ENCODE data around the gene B4GALNT3.

- TF ChIP-seq CTCF (IDR thresholded peaks at IDR 0.05; ENCODE audit: insufficient read depth, low read length) (no peak), POLR2AphosphoS5 (IDR thresholded peaks at IDR 0.05; ENCODE audit: low read depth) (no peak), GABPA (IDR thresholded peaks at IDR 0.05; ENCODE audit: low read depth) (no peak), REST (IDR thresholded peaks at IDR 0.05; ENCODE audit: insufficient replicate concordance, low read depth) (no peak), SPI1 (IDR thresholded peaks at IDR 0.05; ENCODE audit: borderline replicate concordance, low read depth) (no peak)
Measured at GRCh38 chr12:586318-587071, 126.8 kb downstream of the B4GALNT3 start.
